ENCODE data around the gene UEVLD.
"Not testable (repeated sequence)": the region's sequence is repeated elsewhere in the genome, so short reads cannot be mapped to it uniquely, and the experiment has no call there.

The UEVLD gene

DNA sequence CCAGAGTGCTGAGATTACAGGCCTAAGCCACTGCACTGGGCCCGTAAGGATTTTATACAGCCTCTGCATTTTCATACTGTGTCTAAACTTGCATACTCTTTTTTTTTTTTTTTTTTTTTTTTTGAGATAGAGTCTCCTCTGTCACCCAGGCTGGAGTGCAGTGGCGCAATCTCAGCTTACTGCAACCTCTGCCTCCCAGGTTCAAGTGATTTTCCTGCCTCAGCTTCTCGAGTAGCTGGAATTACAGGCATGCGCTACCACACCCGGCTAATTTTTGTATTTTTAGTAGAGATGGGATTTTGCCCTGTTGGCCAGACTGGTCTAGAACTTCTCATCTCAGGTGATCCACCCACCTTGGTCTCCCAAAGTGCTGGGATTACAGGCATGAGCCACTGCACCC is 5.6 kb upstream of the UEVLD start:
- not testable (repeated sequence) for H3K4me3 ChIP-seq (ENCODE audit: low read depth, low read length); DNase-seq (ENCODE audit: low read depth)

DNA sequence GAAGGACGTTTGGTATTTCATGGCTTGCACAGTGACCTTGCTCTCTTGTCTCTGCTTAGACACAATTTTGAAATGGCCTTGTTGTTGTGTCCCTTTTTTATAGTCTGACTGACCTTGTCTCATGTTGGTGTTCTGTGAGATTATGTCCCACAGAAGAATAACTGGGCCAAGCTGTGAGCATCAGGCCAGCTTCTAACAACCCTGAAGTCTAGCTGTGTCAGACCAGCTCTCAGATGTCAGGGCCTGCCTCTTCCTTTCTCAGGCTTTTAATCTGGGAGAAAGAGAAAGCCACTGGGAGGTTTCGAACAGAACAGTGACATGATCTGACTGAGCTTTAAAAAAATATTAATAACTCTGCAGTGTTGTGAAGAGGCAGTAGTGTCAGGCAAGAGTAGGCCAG is 2.0 kb upstream of the UEVLD start:
- DNase-seq (ENCODE audit: low read depth): no peak

DNA sequence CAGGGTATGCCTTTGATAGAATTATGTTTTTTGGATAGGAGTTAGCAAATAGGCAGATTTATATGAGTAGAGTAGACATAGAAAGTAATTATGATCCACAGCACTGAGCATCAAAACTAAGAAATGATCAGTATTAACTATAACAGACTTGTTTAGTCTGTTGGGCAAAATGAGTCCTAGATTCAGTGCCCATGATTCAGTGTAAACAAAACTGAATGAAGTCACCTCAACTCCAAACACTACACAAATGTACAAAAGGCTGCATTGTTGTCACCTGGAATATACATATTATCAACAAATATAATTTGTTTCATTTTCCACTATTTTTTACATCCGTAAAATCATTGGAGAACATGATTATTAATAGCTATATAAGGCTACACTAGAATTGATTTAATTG is 6.7 kb downstream of the UEVLD start:
- DNase-seq (ENCODE audit: low read depth): no peak
- H3K4me3 ChIP-seq (ENCODE audit: low read depth, low read length): no peak overlapping the region

More for the DNA sequence above, 2.0 kb upstream of the UEVLD start:
- no peak overlapping the region for H3K4me3 ChIP-seq (ENCODE audit: low read depth, low read length)

DNA sequence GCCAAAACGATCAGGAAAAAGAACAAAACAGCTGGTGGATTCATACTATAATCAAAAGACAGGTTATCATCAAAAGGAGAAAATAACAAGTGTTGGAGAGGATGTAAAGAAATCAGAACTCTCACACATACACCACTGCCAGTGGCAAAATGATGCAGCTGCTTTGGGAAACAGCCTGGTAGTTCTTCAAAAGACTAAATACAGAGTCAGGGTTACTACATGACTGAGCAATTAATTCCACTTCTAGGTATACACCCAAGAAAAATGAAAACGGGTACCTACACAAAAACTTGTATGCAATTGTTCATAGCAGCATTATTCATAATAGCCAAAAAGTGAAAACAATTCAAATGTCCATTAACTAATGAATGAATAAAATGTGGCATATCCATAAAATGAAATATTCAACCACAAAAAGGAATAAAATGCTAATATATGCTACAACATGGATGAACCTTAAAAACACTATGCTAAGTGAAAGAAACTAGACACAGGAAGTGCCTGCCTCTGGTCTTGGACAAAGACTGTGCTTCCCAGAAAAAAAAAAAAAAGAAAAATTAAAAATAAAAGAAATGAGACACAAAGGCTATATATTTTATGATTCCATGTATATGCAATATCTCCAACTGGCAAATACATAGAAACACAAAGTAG is 8.3 kb downstream of the UEVLD start:
- H3K4me3 ChIP-seq (ENCODE audit: low read depth, low read length): no peak overlapping the region
- no peak for DNase-seq (ENCODE audit: low read depth)

DNA sequence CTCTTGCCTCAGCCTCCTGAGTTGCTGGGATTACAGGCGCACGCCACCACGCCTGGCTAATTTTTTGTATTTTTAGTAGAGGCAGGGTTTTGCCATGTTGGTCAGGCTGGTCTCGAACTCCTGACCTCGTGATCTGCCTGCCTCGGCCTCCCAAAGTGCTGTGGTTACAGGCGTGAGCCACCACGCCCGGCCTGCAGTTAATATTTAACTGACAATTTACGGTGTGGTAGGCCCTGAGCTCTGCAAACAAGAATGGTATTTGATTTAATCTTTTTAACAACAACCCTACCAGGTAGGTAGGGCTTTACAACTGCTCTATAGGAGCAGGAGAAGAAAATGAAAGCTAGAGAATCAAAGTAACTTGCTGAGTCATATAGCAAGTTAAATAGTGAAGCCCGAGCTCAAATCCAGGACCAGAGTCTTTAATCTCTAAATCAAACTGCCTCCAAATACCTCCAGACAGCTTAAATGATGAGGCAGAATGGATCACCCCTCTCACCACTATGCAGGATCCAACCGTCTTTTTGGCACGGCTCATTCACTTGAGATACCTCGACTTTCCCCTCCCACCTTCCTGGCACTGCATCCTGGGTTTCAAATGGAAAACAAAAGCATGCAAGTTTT is 9.4 kb downstream of the UEVLD start:
- DNase-seq (ENCODE audit: low read depth): no peak
- H3K4me3 ChIP-seq (ENCODE audit: low read depth, low read length): no peak overlapping the region

DNA sequence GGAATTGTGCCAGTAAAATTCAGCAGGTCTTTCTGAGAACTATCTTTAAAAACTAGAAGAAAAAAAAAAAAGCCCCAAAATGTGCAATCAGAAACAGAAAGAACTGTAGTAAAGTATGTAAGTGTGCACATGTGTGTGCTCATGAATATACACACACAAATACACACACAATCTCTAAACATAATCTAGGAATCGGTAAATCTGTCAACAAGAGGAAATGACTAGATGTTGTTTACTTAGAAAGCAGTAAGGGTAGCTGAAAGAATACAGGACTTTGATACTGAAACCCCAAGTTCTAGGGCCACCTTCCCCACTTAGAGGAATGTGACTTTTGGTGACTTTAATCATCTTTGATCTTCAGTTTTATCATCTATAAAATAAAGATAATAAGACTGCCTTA is 13.2 kb downstream of the UEVLD start:
- DNase-seq (ENCODE audit: low read depth): no peak
- no peak overlapping the region for H3K4me3 ChIP-seq (ENCODE audit: low read depth, low read length)

DNA sequence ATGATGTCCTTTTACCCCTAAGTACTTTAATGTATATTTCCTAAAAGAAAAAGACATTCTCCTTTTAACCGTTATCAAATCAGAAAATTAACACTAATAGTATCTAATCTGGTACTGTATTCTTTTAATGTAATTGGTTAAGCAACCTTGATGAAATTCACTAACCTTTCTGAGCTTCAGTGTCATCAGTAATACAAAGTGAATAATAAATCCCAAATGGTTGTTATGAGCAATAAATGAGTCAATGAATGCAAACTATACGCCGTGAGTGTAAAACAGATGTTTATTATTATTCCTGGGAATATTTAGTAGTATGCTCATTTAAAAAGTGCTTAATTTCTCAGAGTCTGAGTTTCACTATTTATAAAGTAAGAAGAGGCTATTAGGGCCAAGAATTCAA is 21.5 kb downstream of the UEVLD start:
- DNase-seq (ENCODE audit: low read depth): no peak
- H3K4me3 ChIP-seq (ENCODE audit: low read depth, low read length): no peak overlapping the region

DNA sequence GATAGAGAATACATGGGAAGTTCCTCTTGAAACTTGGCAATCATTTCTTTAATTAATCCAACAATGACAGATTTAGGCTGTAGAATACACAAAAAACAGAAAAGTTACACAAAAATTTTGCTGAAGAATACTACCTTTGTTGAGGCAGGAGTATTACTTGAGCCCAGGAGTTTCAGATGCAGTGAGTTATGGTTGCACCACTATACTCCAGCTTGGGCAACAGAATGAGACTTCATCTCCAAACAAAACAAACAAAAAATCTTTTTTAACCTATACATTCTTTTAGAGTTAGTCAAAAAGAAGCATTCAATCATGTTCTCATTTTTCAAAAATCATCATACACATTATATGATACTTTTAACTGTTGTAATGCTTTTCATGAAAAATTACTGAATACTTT is 22.1 kb downstream of the UEVLD start:
- no peak for DNase-seq (ENCODE audit: low read depth)
- no peak overlapping the region for H3K4me3 ChIP-seq (ENCODE audit: low read depth, low read length)

DNA sequence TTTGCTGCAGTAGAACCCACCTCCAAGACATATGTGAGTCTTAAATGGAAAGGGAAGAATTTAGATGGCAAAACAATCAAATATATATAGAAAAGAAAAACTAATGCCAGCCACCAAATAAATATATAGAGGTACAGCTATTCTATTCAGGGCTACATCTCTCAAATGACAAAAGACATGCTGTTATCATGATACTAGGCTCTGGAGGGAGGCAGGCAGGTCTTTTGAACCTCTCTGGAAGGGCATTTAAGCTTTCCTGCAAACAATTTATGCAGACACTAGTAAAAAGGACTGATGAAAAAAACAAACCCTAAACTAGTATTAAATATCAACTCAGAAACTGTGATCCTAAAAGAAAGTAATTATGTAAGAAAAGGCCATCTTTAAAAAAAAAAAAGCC is 24.4 kb downstream of the UEVLD start:
- no peak for DNase-seq (ENCODE audit: low read depth)
- H3K4me3 ChIP-seq (ENCODE audit: low read depth, low read length): no peak overlapping the region

DNA sequence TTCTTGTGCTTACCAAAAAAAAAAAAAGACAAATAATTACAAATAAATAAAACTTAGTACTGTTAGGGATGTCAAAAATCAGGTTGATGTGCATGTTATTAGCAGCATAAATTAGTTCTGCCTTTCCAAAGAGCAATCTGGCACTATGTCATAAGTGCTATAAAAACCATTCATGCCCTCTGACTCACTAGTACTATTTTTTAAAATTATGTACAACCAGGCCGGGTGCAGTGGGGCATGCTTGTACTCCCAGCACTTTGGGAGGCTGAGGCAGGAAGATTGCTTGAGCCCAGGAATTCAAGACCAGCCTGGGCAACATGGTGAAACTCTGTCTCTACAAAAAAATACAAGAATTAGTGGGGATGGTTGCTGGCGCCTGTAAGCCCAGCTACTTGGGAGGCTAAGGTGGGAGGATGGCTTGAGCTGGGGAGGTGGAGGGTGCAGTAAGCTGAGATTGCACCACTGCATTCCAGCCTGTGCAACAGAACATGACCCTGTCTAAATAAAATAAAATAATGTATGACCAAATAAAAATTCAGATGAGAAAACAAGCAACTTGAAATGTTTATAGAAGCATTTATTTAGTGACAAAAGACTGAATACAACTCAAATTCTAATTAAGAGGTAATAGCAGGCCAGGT is 25.3 kb downstream of the UEVLD start:
- DNase-seq (ENCODE audit: low read depth): no peak
- no peak overlapping the region for H3K4me3 ChIP-seq (ENCODE audit: low read depth, low read length)

DNA sequence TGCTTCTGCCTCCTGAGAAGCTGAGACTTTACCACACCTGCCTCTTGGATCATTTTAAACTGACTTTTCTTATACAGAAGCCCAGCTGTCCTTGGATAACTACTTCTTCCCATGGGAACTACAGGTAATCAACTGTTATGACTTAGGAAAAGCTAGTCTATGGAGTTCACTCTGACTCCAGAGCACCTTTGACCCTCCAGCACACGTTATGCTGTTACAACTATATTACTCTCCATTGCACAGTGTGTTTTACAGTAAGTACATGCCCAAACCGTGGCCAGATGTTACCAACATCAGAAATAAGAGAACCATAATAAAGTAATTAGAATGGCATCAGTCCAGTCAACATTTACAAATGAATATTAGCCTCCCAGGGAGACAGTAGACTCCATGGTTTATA is 40.5 kb downstream of the UEVLD start:
- no peak overlapping the region for H3K4me3 ChIP-seq (ENCODE audit: low read depth, low read length)
- no peak for DNase-seq (ENCODE audit: low read depth)

DNA sequence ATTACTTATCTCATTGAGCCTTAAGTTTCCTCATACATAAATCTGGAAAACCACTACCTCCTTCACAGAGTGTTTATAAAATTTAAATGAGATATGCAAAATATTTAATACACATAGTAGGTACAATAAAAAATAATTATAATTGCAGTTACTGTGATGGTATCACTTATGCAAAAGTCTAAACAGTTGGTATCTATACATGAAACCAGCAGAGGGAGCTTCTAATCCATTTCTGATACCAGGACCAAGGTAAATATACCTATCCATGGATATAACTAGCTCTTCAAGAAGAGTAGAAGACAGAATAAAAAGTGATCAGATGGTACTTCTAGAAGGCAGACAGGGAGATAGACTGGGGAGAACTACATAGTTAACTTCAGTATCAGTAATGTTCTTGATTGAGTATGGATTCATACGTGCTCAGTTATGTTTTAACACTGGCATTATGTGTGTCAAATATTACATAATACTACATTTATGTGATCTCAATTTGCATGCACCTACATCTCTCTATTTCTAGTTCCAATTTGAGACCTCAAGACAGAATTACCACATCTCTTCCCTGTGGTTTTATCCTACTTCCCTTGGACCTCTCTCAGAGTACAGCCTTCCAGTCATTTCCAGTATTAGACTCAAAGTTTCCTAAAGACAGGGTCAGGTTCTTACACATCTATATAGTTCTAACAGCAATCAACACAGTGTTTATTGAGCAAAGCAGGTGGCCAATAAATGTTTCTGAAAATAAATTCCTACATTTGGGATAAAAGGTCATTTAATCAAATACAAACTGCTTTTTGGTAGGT is 48.1 kb downstream of the UEVLD start:
- no peak overlapping the region for H3K4me3 ChIP-seq (ENCODE audit: low read depth, low read length)
- DNase-seq (ENCODE audit: low read depth): no peak

DNA sequence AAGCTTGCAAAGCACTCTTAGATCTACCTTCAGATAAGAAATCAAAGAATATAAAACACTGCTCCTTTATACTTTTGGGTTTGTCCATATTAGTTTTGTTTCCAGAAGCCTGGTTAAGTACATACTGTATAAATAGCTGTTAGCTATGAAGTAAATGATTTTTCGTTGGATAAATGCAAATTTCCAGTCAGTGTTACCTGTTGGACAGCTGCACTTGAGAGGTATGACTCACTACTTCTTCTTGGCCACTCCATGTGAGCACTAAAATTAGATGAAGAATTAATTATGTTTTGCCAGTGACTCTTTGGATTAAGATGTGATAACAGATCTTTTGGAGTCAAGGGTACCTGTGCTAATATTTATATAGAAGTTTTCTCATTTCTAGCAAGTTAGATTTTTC is 52.3 kb downstream of the UEVLD start:
- no peak for DNase-seq (ENCODE audit: low read depth)
- no peak overlapping the region for H3K4me3 ChIP-seq (ENCODE audit: low read depth, low read length)

DNA sequence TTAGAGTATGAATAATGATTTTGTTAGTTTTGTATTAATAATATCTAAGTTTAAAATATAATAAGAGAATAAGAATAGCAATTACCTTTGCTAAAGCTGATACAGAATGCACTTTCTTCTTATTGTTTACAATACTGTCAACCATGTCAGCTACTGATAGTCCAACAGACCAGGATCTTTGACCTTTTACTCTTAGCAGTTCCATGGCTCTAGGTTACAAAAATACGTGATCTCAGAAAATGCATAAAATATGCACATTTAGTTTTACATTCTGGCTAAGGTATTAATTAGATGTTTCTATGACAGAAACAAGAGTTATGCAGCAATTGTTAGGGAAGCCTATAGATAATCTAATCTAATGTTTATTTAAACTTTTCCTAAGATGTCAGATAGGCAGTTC is 54.3 kb downstream of the UEVLD start:
- DNase-seq (ENCODE audit: low read depth): no peak
- no peak overlapping the region for H3K4me3 ChIP-seq (ENCODE audit: low read depth, low read length)

DNA sequence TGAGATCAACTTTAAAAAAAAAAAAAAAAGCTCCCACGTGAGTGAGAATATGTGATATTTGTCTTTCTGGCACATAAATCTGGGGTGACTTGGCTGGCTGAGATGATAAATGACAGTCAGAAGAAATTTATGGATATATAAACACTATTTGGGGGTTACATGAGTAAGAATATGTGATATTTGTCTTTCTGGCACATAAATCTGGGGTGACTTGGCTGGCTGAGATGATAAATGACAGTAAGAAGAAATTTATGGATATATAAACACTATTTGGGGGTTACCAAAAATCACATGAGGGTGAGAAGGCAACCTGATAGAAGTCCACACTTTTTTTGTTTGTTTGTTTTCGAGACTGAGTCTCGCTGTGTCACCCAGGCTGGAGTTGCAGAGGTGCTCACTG is 55.2 kb downstream of the UEVLD start:
- no peak overlapping the region for H3K4me3 ChIP-seq (ENCODE audit: low read depth, low read length)
- DNase-seq (ENCODE audit: low read depth): no peak

DNA sequence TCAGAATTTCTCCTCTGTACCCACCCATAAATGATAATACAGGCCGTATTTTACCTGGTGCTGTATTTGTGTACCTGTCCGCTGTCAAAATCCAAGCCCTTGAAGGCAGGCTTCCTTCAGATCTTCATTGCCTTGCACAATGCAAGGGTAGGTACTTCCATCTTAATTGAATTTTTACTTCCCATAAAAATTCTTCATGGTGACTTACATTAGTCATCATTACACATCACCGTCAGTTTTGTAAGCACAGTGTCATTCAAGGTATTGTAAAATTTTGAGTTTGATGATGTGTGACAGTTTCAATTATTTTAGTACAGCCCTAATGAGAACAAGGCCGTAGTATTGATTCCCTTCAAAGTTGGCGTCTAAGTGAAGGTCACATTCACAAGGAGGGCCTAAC is 61.0 kb downstream of the UEVLD start:
- DNase-seq (ENCODE audit: low read depth): no peak
- peak overlapping the region; percentile 96 for H3K4me3 ChIP-seq (ENCODE audit: low read depth, low read length)

DNA sequence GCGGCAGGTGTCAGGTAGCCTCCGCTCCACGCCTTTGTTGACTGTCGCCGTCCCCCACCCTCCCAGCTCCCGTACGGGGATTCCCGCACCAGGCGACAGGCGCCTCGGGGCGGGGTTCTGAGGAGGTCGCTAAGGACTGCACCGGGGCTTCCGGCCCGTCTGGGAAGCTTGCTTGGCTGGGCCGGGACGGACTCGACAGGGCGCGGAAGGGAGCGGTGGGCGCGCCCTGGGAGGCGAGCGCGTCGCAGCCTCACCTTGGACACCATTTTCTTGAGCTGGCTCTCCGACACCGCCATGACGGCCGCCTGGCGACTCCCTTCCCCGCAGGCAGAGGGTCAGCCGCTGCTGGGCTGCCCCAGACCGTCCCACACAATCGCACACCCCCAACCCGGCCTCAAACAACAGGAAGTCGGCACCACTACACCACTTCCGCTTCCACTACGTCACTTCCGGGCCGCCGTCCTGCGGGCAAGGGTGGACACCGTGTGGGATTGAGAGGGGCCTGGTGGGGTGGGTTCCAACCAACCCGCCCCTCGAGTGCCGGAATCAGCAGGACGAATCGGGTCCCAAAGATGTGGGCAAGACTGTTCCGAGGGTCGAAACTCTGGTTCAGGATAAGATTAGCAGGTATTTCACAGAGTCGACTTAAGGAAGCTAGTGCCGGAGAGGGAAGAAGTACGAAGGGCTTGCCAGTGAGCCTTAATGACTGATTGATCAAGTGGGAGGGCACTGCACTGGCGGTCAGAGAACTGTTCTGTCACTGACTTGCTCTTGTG is 61.8 kb downstream of the UEVLD start, which contains the start of gene TSG101:
Gene TSG101, minus strand, starts transcription at position 422 of the 776 bp plus-strand sequence. Its CDS starts 126 bp downstream, at position 296.
- peak; percentile 69 for DNase-seq (ENCODE audit: low read depth)
- H3K4me3 ChIP-seq (ENCODE audit: low read depth, low read length): peak within 1 kb of the TSS; percentile 96

DNA sequence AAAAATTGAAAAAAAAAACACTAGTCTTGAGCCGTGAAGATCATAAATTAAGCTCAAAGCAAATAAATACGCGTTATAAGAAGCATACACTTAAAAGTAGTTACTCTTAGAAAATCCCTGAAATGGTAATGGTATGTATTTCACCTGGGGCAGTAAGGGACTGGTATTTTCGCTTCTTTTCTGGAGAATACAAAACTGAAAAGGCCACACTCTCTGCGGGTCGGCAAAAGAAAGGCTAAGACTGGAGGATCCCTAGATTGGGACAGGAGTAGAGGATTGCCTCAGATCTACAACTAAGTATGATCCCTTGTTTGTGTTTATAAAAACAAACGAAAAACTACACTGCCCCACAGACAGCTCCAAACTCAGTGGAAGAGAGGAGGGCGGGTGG is 62.4 kb downstream of the UEVLD start:
- H3K4me3 ChIP-seq (ENCODE audit: low read depth, low read length): peak overlapping the region; percentile 96
- no peak for DNase-seq (ENCODE audit: low read depth)

DNA sequence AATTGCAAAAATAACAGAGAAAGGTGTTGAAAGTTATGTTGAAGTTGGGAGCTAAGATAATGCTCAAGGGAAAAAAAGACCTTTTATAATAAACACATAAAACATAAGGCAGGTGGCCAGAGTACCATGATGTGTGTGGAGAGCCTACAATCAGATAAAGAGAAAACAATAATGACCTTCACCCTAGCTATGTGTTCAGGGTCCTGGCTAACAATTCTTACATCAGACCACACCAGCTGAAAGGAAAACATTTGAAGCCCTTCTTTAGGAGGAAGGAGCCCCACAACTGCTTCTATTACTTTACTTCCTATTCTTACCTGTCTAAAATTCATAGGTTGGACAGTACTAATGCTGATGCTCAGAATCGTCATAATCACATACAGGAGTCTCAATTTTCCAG is 64.3 kb downstream of the UEVLD start:
- no peak overlapping the region for H3K4me3 ChIP-seq (ENCODE audit: low read depth, low read length)
- DNase-seq (ENCODE audit: low read depth): no peak

DNA sequence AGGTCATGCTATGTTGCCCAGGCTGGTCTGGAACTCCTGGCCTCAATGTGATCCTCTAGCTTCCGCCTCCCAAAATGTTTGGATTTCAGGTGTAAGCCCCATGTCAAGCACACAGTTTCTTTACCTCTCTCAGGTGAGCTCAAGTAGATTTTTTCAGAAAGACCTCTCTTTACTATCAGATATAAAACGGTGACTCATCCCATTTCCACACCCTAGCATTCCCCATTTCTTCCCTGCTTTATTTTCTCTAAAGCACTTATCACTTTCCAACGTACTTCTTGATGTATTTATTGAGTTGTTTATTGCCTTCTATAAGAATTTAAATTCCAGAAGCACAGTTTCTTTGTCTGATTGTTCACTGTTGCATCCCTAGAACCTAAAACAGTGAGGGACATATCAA is 65.5 kb downstream of the UEVLD start:
- DNase-seq (ENCODE audit: low read depth): no peak
- H3K4me3 ChIP-seq (ENCODE audit: low read depth, low read length): no peak overlapping the region

Measured in skeletal muscle cell (primary cell).